D721Med (cell line): ENCODE results near the gene DDX11.
"Not testable (repeated sequence)": the region's sequence is repeated elsewhere in the genome, so short reads cannot be mapped to it uniquely, and the experiment has no call there.

Experiments
- DNase-seq: peaks from one replicate; pipeline ENCODE4 v3.0.0; 2011; ENCODE audit warnings: low spot score; ENCODE audit not compliant: insufficient read length
- FAIRE-seq: peaks from 2 replicates; lab custom pipeline; 2011; peaks lifted over from hg19 to GRCh38; lab: Jason Lieb, UNC
- CTCF ChIP-seq: IDR thresholded peaks from 2 replicates; pipeline ENCODE4 v1.5.1; 2012; ENCODE audit warnings: mild to moderate bottlenecking, control low read depth; ENCODE audit not compliant: insufficient read depth; ENCODE audit errors: missing control alignments

The DDX11 gene

GRCh38 chr12:31089072-31089471 lies 15.4 kb downstream of the DDX11 start:
- DNase-seq: no peak
- no peak for FAIRE-seq
- no peak for TF ChIP-seq CTCF

GRCh38 chr12:31091629-31092028 lies 18.0 kb downstream of the DDX11 start:
- not testable (repeated sequence) for FAIRE-seq, DNase-seq

GRCh38 chr12:31092718-31093117 lies 19.1 kb downstream of the DDX11 start:
- FAIRE-seq, DNase-seq: not testable (repeated sequence)

GRCh38 chr12:31095080-31095860 lies 21.6 kb downstream of the DDX11 start:
- not testable (repeated sequence) for FAIRE-seq, DNase-seq

- DNase-seq, FAIRE-seq: not testable (repeated sequence)
These were observed 22.8 kb downstream of the DDX11 start for GRCh38 chr12:31096251-31097065.

- not testable (repeated sequence) for DNase-seq, FAIRE-seq
These were observed 24.2 kb downstream of the DDX11 start for GRCh38 chr12:31097819-31098218.

- not testable (repeated sequence) for FAIRE-seq, DNase-seq
These were observed 24.7 kb downstream of the DDX11 start for GRCh38 chr12:31098363-31098762.

- FAIRE-seq, DNase-seq: not testable (repeated sequence)
These were observed 25.1 kb downstream of the DDX11 start for GRCh38 chr12:31098771-31099170.

GRCh38 chr12:31099434-31099833 lies 25.8 kb downstream of the DDX11 start:
- FAIRE-seq, DNase-seq: not testable (repeated sequence)

GRCh38 chr12:31100503-31101208 lies 27.0 kb downstream of the DDX11 start:
- FAIRE-seq, DNase-seq: not testable (repeated sequence)

- FAIRE-seq: not testable (repeated sequence)
These were observed 28.5 kb downstream of the DDX11 start for GRCh38 chr12:31102125-31102524.

GRCh38 chr12:31102596-31102995 lies 28.9 kb downstream of the DDX11 start:
- DNase-seq, FAIRE-seq: not testable (repeated sequence)

More at GRCh38 chr12:31102125-31102524, 28.5 kb downstream of the DDX11 start:
- DNase-seq: not testable (repeated sequence)

GRCh38 chr12:31103561-31103975 lies 29.9 kb downstream of the DDX11 start:
- DNase-seq, FAIRE-seq: not testable (repeated sequence)

- not testable (repeated sequence) for FAIRE-seq
These were observed 30.6 kb downstream of the DDX11 start for GRCh38 chr12:31104220-31104619.

GRCh38 chr12:31104773-31105172 lies 31.1 kb downstream of the DDX11 start:
- DNase-seq, FAIRE-seq: not testable (repeated sequence)

More at GRCh38 chr12:31104220-31104619, 30.6 kb downstream of the DDX11 start:
- DNase-seq: not testable (repeated sequence)
